HCT116 (cell line): ENCODE measurements around the gene CACNB2.

Experiments
- CEBPB ChIP-seq: IDR thresholded peaks from 2 replicates; pipeline ENCODE4 v1.6.1; 2012; ENCODE audit warnings: low read depth
- CTCF ChIP-seq, 3 experiments: fragments of 200-600 bp in 1 of 3; sonication (generic) in 1 of 3; IDR thresholded peaks in 2 of 3; conservative IDR thresholded peaks in 1 of 3; 2 replicates each; pipeline ENCODE4 v1.5.1; 2012 to 2017; ENCODE audit warnings: low read depth in 2 of 3, low read length in 2 of 3, antibody characterized with exemption in 1 of 3, borderline replicate concordance in 1 of 3, control low read depth in 1 of 3, mild to moderate bottlenecking in 1 of 3, mixed read lengths in 1 of 3, mixed run types in 1 of 3, moderate library complexity in 1 of 3; ENCODE audit not compliant: insufficient read depth in 1 of 3
- EZH2 ChIP-seq: fragments of 200-600 bp; sonication (generic); IDR thresholded peaks from 2 replicates; pipeline ENCODE4 v1.6.1; 2017; ENCODE audit warnings: antibody characterized with exemption, mixed run types
- JUND ChIP-seq: IDR thresholded peaks from 2 replicates; pipeline ENCODE4 v1.6.1; 2012
- POLR2A ChIP-seq: IDR thresholded peaks from 2 replicates; pipeline ENCODE4 v1.7.0; 2011; ENCODE audit warnings: borderline replicate concordance; ENCODE audit not compliant: insufficient read depth, insufficient read length; ENCODE audit errors: extremely low read depth
- POLR2AphosphoS5 ChIP-seq: IDR thresholded peaks from 2 replicates; pipeline ENCODE4 v1.6.1; 2011; ENCODE audit warnings: mild to moderate bottlenecking, low read depth, low read length, moderate library complexity
- RAD21 ChIP-seq: IDR thresholded peaks from 2 replicates; pipeline ENCODE4 v1.6.1; 2012; ENCODE audit warnings: low read depth, mild to moderate bottlenecking
- SRF ChIP-seq: IDR thresholded peaks from 2 replicates; pipeline ENCODE4 v1.6.1; 2012; ENCODE audit warnings: low read depth
- YY1 ChIP-seq: IDR thresholded peaks from 2 replicates; pipeline ENCODE4 v1.6.1; 2011; ENCODE audit warnings: low read length, low read depth, moderate library complexity, mild to moderate bottlenecking; ENCODE audit not compliant: insufficient replicate concordance; ENCODE audit errors: extremely low read depth
- TF ChIP-seq, protein P1 (sequence below): IDR thresholded peaks from 2 replicates; pipeline ENCODE4 v1.6.1; 2012
- TF ChIP-seq, protein P2 (sequence below): IDR thresholded peaks from 2 replicates; pipeline ENCODE4 v1.6.1; 2012

DNA sequence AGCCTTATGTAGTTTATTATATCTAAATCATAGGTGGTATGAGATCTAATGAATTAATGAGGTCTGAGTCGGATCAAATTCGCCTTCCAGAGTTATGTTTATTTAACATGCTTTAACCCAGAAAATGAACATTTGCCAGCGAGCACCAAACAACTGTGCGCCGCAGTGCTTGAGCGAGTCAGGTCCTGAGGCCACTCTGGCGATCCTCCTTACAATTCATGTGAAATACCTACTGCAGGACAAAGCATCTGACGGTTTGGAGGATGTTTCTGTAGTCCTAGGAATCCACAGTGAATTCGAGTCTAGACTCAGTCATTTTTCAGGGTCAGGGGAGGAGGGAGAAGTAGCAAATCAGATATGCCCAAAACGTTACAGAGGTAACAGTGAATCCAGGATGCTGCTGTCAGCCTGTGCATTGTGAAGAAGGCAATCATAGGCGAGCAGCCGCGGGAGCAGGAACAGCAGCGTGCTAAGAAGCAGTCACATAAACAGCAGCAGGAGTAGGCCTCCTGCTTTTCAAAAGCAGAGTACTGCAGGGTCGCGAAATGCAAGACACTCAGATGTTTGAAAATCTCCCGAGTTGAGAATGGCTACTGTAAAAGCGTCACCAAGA lies 120.2 kb downstream of the CACNB2 start:
- no peak for TF ChIP-seq CTCF (IDR thresholded peaks at IDR 0.05 in 2 of 3, conservative IDR thresholded peaks at IDR 0.05 in 1 of 3; ENCODE audit: borderline replicate concordance in 1 of 3, insufficient read depth in 1 of 3, low read depth in 2 of 3, low read length in 2 of 3)
- no peak for TF ChIP-seq EZH2
- TF ChIP-seq CEBPB, result no peak
- no peak for TF ChIP-seq POLR2AphosphoS5
- TF ChIP-seq POLR2A, result no peak
- no peak for TF ChIP-seq JUND
- no peak for TF ChIP-seq SRF
- TF ChIP-seq, protein P1, sequence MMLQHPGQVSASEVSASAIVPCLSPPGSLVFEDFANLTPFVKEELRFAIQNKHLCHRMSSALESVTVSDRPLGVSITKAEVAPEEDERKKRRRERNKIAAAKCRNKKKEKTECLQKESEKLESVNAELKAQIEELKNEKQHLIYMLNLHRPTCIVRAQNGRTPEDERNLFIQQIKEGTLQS, result no peak
- TF ChIP-seq YY1, result no peak
- no peak for TF ChIP-seq RAD21
- TF ChIP-seq, protein P2, sequence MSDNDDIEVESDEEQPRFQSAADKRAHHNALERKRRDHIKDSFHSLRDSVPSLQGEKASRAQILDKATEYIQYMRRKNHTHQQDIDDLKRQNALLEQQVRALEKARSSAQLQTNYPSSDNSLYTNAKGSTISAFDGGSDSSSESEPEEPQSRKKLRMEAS, result no peak
